Adrenal gland (tissue), 12 donors: Measurements from ENCODE around the gene MDN1. TPM values are rescaled to one million over a fixed set of nuclear protein-coding genes. Genes with fewer than 3 reads are reported as not detected.

Experiments used
- DNase-seq, 7 donors: peaks; one replicate each; pipeline ENCODE4 v3.0.0-alpha.2; 2019 to 2020
- H3K27ac ChIP-seq, 5 donors: fragments of 200-600 bp; sonication (generic) in 4 of 5; 1 replicate in 3 of 5; 2 replicates in 2 of 5; pipeline versions ENCODE4 v1.5.1 to v1.8.0; 2016 to 2020; ENCODE audit warnings: mild to moderate bottlenecking in 1 of 5
- H3K27me3 ChIP-seq: fragments of 200-600 bp; 2 replicates; pipeline ENCODE4 v1.8.0; 2021
- H3K36me3 ChIP-seq, 2 donors: fragments of 200-600 bp; replicated peaks in 1 of 2; 1 replicate in 1 of 2; 2 replicates in 1 of 2; pipeline versions ENCODE4 v1.5.1 to v1.8.0; 2018 to 2022
- H3K4me1 ChIP-seq, 2 donors: fragments of 200-600 bp; replicated peaks in 1 of 2; 1 replicate in 1 of 2; 2 replicates in 1 of 2; pipeline versions ENCODE4 v1.5.1 to v1.8.0; 2018 to 2021
- H3K4me3 ChIP-seq, 4 donors: fragments of 200-600 bp; sonication (generic) in 3 of 4; one replicate each; pipeline ENCODE4 v1.5.1; 2016 to 2018
- H3K9me3 ChIP-seq, 3 donors: fragments of 200-600 bp; sonication (generic) in 1 of 3; replicated peaks in 1 of 3; 1 replicate in 2 of 3; 2 replicates in 1 of 3; pipeline versions ENCODE4 v1.5.1 to v1.8.0; 2016 to 2021
- CTCF ChIP-seq, 6 experiments: fragments of 450-650 bp in 4 of 6; fragments of 200-600 bp in 2 of 6; sonication (generic) in 1 of 6; IDR thresholded peaks; 1 replicate in 5 of 6; 2 replicates in 1 of 6; pipeline versions ENCODE4 v1.5.1 to v1.8.0; 2016 to 2021; ENCODE audit warnings: antibody characterized with exemption in 6 of 6, mild to moderate bottlenecking in 2 of 6, moderate library complexity in 1 of 6
- POLR2A ChIP-seq, 2 donors: fragments of 450-650 bp; IDR thresholded peaks; one replicate each; pipeline ENCODE4 v1.6.1; 2017; ENCODE audit warnings: antibody characterized with exemption in 2 of 2, mild to moderate bottlenecking in 2 of 2, moderate library complexity in 1 of 2
- WGBS, 4 donors: extraction: QIAGEN DNeasy Blood & Tissue Kit in 2 of 4; methylation state at CpG; one replicate each; pipeline versions ENCODE4 v1.1.5 to v1.1.7; 2013 to 2017; 5-methylcytosine and 5-hydroxymethylcytosine counted together
- intact Hi-C, 2 donors: fragments of 100-400 bp; cut with DNase I; formaldehyde crosslinking; loops; one replicate each; pipeline versions ENCODE4 v1.14.1 to v1.15.0; 2022 to 2023
- polyA plus RNA-seq, 3 donors: library from polyadenylated mRNA; stranded (reverse); fragments of 200-250 nt in 2 of 3; fragments of 350-450 nt in 1 of 3; fragmentation: Illumina TruSeq in 1 of 3; extraction: RNeasy Lipid Tissue Mini Kit (QIAGEN cat#74804) in 1 of 3; gene quantifications; one replicate each; pipeline ENCODE4 v1.2.3, GENCODE V29; 2013 to 2014
- total RNA-seq, 9 donors: library from RNA; depleted of rRNA in 4 of 9; stranded (reverse); fragments of >200 nt in 4 of 9; fragments of 120-200 nt in 1 of 9; fragmentation: NEBNext Ultra II Directional in 1 of 9; extraction: Animal tissue kit (Norgen Biotek cat#: 25700) in 1 of 9; gene quantifications; one replicate each; pipeline versions ENCODE4 v1.1.0 to v1.2.4, GENCODE V29; 2013 to 2023
- donor health status: healthy with polysubstance abuse.
- donor health status: Bipolar disorder and iron deficiency.
- donor health status: DM: yes; HTN: yes; CAD: no.
- donor health status: DM: no; HTN: no; CAD: no.
- donor health status: DM: no; HTN: no; CAD: no.
- donor health status: DM: yes; HTN: yes; CAD: no.

MDN1 gene
- total and polyA plus RNA-seq, 12 donors, result 15.0 to 74.1 (median 28.4) TPM

DNA sequence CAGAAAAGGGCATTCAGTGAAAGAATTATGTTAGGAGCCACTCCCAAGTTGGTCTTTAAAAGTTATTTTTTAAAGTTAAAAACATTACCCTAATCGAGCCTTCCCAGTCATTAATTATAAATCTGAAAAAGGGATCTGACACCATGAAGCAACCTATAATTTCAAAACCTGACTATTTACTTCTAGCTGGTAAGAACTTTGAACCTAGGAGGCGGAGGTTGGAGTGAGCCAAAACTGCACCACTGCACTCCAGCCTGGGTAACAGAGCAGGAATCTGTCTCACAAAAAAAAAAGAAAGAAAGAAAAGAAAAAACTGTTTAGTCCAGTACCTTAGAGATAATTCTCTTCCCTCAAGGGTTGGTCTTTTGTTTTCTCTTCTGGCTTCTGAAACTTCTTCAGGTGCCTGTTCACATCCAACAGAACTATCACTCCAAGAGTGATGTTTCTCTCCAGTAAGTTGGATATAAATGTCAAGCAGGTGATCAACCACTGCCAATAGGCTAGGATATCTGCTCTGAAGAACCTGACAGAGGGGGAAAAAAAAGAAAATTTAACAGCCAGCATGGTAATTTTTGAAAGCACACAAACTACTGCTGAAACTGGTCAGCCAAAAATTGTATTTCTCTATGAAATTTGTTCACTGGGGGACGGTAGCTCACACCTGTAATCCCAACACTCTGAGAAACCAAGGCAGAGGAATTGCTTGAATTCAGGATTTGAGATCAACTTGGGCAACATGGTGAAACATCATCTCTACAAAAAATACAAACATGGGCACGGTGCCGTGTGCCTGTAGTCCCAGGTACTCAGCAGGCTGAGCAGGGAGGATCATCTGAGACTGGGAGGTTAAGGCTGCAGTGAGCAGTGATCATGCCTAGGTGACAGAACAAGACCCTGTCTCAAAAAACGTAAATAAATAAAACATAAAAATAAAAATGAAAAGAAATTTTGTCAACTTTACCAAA is 38.2 kb downstream of the MDN1 start:
- no peak for DNase-seq
- intact Hi-C loops, result no loop called here
- Histone ChIP-seq H3K4me3 (no peak overlapping the region), H3K27me3 (no peaks in the 10 kb centered on the region), H3K36me3 (peaks cover 0 to 48% of the 10 kb centered on the region in 2 donors), H3K27ac (no peak overlapping the region), H3K9me3 (no peaks in the 10 kb centered on the region), H3K4me1 (no peaks in the 10 kb centered on the region)
- TF ChIP-seq POLR2A (IDR thresholded peaks at IDR 0.05), result no peak
- TF ChIP-seq CTCF (IDR thresholded peaks at IDR 0.05), result no peak
- 89 to 93% (median 92%) methylated on average over 6 of the region's 6 CpGs for WGBS, 4 donors

DNA sequence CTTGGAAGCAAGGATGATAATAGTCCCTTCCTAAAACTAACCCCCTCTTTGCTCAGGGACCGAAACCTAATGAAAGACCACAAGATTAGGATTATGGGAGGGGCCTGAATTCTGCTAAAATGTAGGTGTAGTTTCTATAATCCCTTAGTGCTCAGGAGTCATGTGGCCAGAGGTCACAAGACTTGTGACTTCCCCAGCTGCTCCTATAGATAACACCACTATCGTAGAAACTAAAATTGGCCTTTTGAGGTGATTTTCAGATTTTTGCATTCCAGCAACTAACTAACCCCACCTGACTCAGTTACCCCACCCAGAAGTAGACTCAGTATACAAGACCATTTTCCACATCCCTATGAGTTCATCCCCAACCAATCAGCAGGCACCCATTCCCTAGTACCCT is 42.1 kb downstream of the MDN1 start:
- Histone ChIP-seq H3K4me3 (no peak overlapping the region), H3K9me3 (no peaks in the 10 kb centered on the region), H3K27me3 (no peaks in the 10 kb centered on the region), H3K4me1 (no peaks in the 10 kb centered on the region), H3K36me3 (peaks cover 0 to 30% of the 10 kb centered on the region in 2 donors), H3K27ac (no peak overlapping the region)
- DNase-seq, result no peak
- TF ChIP-seq CTCF (IDR thresholded peaks at IDR 0.05), result no peak
- no peak for TF ChIP-seq POLR2A (IDR thresholded peaks at IDR 0.05)
- WGBS, 4 donors, result 96 to 100% (median 98%) methylated on average over 2 of the region's 2 CpGs
- intact Hi-C loops, result no loop called here

DNA sequence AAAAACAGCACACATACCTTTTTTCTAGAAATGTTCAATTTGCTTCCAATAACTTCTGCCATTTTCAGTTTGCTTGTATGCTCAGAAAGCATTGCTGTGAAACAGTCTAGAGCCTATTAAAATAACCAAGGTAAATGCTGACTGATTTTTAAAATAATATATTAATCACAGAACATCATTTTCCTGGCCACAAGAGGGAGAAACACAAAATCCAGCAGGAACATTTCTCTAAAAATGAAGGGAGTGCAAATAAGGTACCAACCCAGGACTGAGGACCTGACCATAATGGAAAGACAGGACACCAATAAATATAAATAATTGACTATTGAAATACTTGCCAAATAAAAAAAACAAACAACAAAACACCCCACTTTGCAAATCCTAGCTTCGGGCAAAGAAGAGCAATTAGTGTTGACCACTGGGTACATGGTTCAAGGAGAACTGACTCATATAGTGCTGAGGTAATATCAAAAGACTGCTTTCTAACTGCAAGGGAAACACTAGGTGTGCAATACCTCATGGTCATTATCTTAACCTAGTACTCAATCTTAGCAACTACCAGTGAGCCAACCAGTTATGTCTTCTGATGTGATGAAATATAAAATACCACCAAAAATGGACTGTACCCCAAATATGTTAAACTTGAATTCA is 42.9 kb downstream of the MDN1 start:
- TF ChIP-seq CTCF (IDR thresholded peaks at IDR 0.05) (no peak), POLR2A (IDR thresholded peaks at IDR 0.05) (no peak)
- Histone ChIP-seq H3K9me3 (no peaks in the 10 kb centered on the region), H3K27ac (no peak overlapping the region), H3K4me3 (no peak overlapping the region), H3K27me3 (no peaks in the 10 kb centered on the region), H3K36me3 (peaks cover 0 to 33% of the 10 kb centered on the region in 2 donors), H3K4me1 (no peaks in the 10 kb centered on the region)
- intact Hi-C loops, result no loop called here
- 57 to 80% (median 64%) methylated on average over 1 of the region's 1 CpG for WGBS, 4 donors
- no peak for DNase-seq

GRCh38 chr6:89775150-89775549 is 44.4 kb downstream of the MDN1 start:
- H3K27ac ChIP-seq, result no peak overlapping the region
- TF ChIP-seq CTCF (IDR thresholded peaks at IDR 0.05) (no peak), POLR2A (IDR thresholded peaks at IDR 0.05) (no peak)
- H3K27me3 ChIP-seq, result no peaks in the 10 kb centered on the region
- H3K4me3 ChIP-seq, result no peak overlapping the region
- H3K36me3 ChIP-seq, result peaks cover 0 to 46% of the 10 kb centered on the region in 2 donors
- intact Hi-C loops, result no loop called here
- H3K9me3 ChIP-seq, result no peaks in the 10 kb centered on the region
- no peak for DNase-seq
- WGBS, 4 donors, result 91 to 100% (median 98%) methylated on average over 1 of the region's 1 CpG
- no peaks in the 10 kb centered on the region for H3K4me1 ChIP-seq
